Measurements from ENCODE around the gene LRRC27. TPM values are rescaled to one million over a fixed set of nuclear protein-coding genes. Genes with fewer than 3 reads are reported as not detected.

Gene LRRC27
- total and polyA plus RNA-seq, 2 donors (not counting 1 experiment from before 2014, with no cell fraction given): 4.1 to 11.7 TPM

- Histone ChIP-seq H3K79me2 (ENCODE audit: control insufficient read depth, insufficient read depth, low read length) (no peaks in the 10 kb centered on the region), H2AFZ (ENCODE audit: low read length) (no peak overlapping the region), H3K27ac (ENCODE audit: insufficient read depth, low read length) (no peak overlapping the region), H3K4me2 (ENCODE audit: extremely low read depth, insufficient read depth, low read length) (no peak overlapping the region), H3K36me3 (ENCODE audit: control insufficient read depth, insufficient read depth, low read length) (peaks cover 2% of the 10 kb centered on the region), H3K9me3 (ENCODE audit: control insufficient read depth, insufficient read depth, low read depth, low read length) (no peaks in the 10 kb centered on the region), H3K4me1 (ENCODE audit: control insufficient read depth, extremely low read depth, insufficient read depth, low read length) (no peaks in the 10 kb centered on the region), H3K9ac (ENCODE audit: insufficient read depth, low read length) (no peak overlapping the region), H3K27me3 (ENCODE audit: control insufficient read depth, insufficient read depth, low read length) (no peaks in the 10 kb centered on the region), H3K4me3 (replicated peaks in 1 of 4; ENCODE audit: control extremely low read depth in 1 of 4, insufficient read depth in 1 of 4, low read depth in 3 of 4, low read length in 4 of 4) (no peak overlapping the region), H4K20me1 (ENCODE audit: control insufficient read depth, extremely low read depth, insufficient read depth, low read length) (no peaks in the 10 kb centered on the region)
- TF ChIP-seq EZH2 (IDR thresholded peaks at IDR 0.05; ENCODE audit: low read length, missing control alignments) (no peak), CTCF (conservative IDR thresholded peaks at IDR 0.05 in 1 of 2, IDR thresholded peaks at IDR 0.05 in 1 of 2; ENCODE audit: low read depth in 1 of 2, low read length in 2 of 2) (no peak)
- no peak for DNase-seq (ENCODE audit: low read depth in 2 of 2)
Measured at GRCh38 chr10:132346806-132347205, 14.8 kb downstream of the LRRC27 start.

- H3K36me3 ChIP-seq (ENCODE audit: control insufficient read depth, insufficient read depth, low read length): peaks cover 1% of the 10 kb centered on the region
- no peaks in the 10 kb centered on the region for H3K27me3 ChIP-seq (ENCODE audit: control insufficient read depth, insufficient read depth, low read length)
- no peak overlapping the region for H3K27ac ChIP-seq (ENCODE audit: insufficient read depth, low read length)
- no peak overlapping the region for H3K4me2 ChIP-seq (ENCODE audit: extremely low read depth, insufficient read depth, low read length)
- H3K79me2 ChIP-seq (ENCODE audit: control insufficient read depth, insufficient read depth, low read length): no peaks in the 10 kb centered on the region
- H3K4me3 ChIP-seq (replicated peaks in 1 of 4; ENCODE audit: control extremely low read depth in 1 of 4, insufficient read depth in 1 of 4, low read depth in 3 of 4, low read length in 4 of 4): no peak overlapping the region
- no peak overlapping the region for H2AFZ ChIP-seq (ENCODE audit: low read length)
- DNase-seq (ENCODE audit: low read depth in 2 of 2): no peak
- no peak for TF ChIP-seq CTCF (conservative IDR thresholded peaks at IDR 0.05 in 1 of 2, IDR thresholded peaks at IDR 0.05 in 1 of 2; ENCODE audit: low read depth in 1 of 2, low read length in 2 of 2)
- no peak for TF ChIP-seq EZH2 (IDR thresholded peaks at IDR 0.05; ENCODE audit: low read length, missing control alignments)
- no peaks in the 10 kb centered on the region for H4K20me1 ChIP-seq (ENCODE audit: control insufficient read depth, extremely low read depth, insufficient read depth, low read length)
- H3K9me3 ChIP-seq (ENCODE audit: control insufficient read depth, insufficient read depth, low read depth, low read length): no peaks in the 10 kb centered on the region
- no peak overlapping the region for H3K9ac ChIP-seq (ENCODE audit: insufficient read depth, low read length)
- no peaks in the 10 kb centered on the region for H3K4me1 ChIP-seq (ENCODE audit: control insufficient read depth, extremely low read depth, insufficient read depth, low read length)
Measured at GRCh38 chr10:132347211-132347930, 15.4 kb downstream of the LRRC27 start.

GRCh38 chr10:132347931-132348267, 15.9 kb downstream of the LRRC27 start:
- no peak overlapping the region for H2AFZ ChIP-seq (ENCODE audit: low read length)

More at GRCh38 chr10:132347931-132348267, 15.9 kb downstream of the LRRC27 start:
- Histone ChIP-seq H3K4me1 (ENCODE audit: control insufficient read depth, extremely low read depth, insufficient read depth, low read length) (no peaks in the 10 kb centered on the region), H3K79me2 (ENCODE audit: control insufficient read depth, insufficient read depth, low read length) (no peaks in the 10 kb centered on the region), H3K4me2 (ENCODE audit: extremely low read depth, insufficient read depth, low read length) (no peak overlapping the region), H3K27me3 (ENCODE audit: control insufficient read depth, insufficient read depth, low read length) (no peaks in the 10 kb centered on the region), H3K9me3 (ENCODE audit: control insufficient read depth, insufficient read depth, low read depth, low read length) (no peaks in the 10 kb centered on the region), H3K36me3 (ENCODE audit: control insufficient read depth, insufficient read depth, low read length) (no peaks in the 10 kb centered on the region), H3K27ac (ENCODE audit: insufficient read depth, low read length) (no peak overlapping the region), H3K9ac (ENCODE audit: insufficient read depth, low read length) (no peak overlapping the region), H3K4me3 (replicated peaks in 1 of 4; ENCODE audit: control extremely low read depth in 1 of 4, insufficient read depth in 1 of 4, low read depth in 3 of 4, low read length in 4 of 4) (no peak overlapping the region), H4K20me1 (ENCODE audit: control insufficient read depth, extremely low read depth, insufficient read depth, low read length) (no peaks in the 10 kb centered on the region)
- TF ChIP-seq CTCF (conservative IDR thresholded peaks at IDR 0.05 in 1 of 2, IDR thresholded peaks at IDR 0.05 in 1 of 2; ENCODE audit: low read depth in 1 of 2, low read length in 2 of 2) (no peak), EZH2 (IDR thresholded peaks at IDR 0.05; ENCODE audit: low read length, missing control alignments) (no peak)
- no peak for DNase-seq (ENCODE audit: low read depth in 2 of 2)
